ENCODE results near the gene CFAP58.

- TF ChIP-seq CTCF (IDR thresholded peaks at IDR 0.05): no peak
- TF ChIP-seq POLR2A (IDR thresholded peaks at IDR 0.05): no peak
- no peak for TF ChIP-seq POLR2AphosphoS5 (IDR thresholded peaks at IDR 0.05)
- TF ChIP-seq EP300 (IDR thresholded peaks at IDR 0.05): no peak
Measured at GRCh38 chr10:104450954-104451353, 97.3 kb downstream of the CFAP58 start.
